Measurements from ENCODE around the gene CDKL5.

Gene CDKL5

GRCh38 chrX:18702362-18703195 is 277.2 kb downstream of the CDKL5 start:
- no peak for DNase-seq

All from effector CD4-positive, alpha-beta T cell (primary cell).